GM18858 (cell line): ENCODE data around the gene PRSS2.
"Not testable (repeated sequence)": the region's sequence is repeated elsewhere in the genome, so short reads cannot be mapped to it uniquely, and the experiment has no call there.

Source experiments
- ATAC-seq: cut with Tn5 transposase; IDR thresholded peaks from one replicate; pipeline ENCODE4 v1.9.1; 2021; ENCODE audit not compliant: unreplicated experiment

Gene PRSS2

GRCh38 chr7:142770661-142771352 lies at the start of gene PRSS2:
TSS of gene PRSS2 (plus strand) at chr7:142770970. CDS start at chr7:142770983, 13 bp downstream.
- ATAC-seq, result peak; percentile 18

DNA sequence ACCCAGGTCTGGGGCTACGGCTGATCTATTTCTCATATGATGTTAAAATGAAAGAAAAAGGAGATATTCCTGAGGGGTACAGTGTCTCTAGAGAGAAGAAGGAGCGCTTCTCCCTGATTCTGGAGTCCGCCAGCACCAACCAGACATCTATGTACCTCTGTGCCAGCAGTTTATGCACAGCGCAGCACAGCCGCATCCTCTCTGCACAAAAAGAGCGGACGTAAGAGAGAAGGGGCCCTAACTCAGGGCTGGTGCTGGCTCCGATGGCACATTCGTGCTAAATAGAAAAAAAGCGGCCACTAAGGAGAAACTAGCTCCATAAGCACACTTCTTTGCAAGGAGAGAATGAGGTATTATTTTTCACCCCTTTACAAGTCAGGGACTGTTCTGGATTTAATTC lies 49.8 kb upstream of the PRSS2 start:
- ATAC-seq, result no peak

GRCh38 chr7:142722248-142722794 lies 48.4 kb upstream of the PRSS2 start:
- ATAC-seq, result no peak

DNA sequence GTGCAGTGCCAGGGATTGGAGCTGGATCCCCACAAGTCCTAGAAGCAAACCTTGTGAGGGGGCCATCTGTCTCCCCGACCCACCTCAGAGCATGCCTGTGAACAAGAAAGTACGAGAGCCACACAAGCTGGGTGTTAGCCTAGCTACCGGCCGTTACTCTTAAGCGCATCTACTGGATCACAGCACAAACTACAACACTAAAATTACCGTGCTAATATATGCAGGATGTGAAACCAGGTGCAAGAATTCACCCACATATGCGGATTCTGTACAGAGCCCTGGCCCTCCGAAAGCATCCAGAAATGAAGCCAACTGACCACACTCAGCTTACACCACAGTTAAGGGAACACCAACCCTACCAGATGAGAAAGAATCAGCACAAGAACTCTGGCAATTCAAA lies 37.5 kb upstream of the PRSS2 start:
- no peak for ATAC-seq

DNA sequence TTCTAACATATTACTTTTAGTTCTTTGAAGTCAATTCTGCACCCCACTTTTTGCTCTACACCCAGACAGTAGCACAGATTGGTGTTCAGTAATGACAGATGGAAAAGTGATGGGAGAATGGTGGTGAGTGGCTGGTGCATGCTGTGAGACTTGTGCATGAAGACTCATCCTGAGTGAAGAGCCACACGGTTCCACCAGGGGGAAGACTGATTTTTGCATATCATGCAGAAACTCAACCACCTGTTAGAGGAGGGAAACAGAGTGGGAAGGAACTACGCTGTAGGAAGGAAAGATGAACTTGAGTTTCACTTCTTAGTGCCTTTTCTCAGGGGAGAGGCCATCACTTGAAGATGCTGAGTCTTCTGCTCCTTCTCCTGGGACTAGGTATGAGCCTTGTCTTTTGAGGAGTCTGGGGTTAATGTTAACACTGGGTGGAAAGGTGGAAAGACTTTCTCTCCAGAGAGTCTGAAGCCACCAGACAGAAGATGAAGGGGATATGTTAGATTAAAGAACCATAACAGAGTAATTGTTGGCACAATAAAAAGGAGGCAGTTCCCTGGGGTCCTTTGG lies 30.8 kb upstream of the PRSS2 start:
- ATAC-seq, result peak; percentile 94

GRCh38 chr7:142740786-142741185 lies 30.0 kb upstream of the PRSS2 start:
- no peak for ATAC-seq

GRCh38 chr7:142741932-142742331 lies 28.8 kb upstream of the PRSS2 start:
- not testable (repeated sequence) for ATAC-seq

GRCh38 chr7:142745091-142745635 lies 25.6 kb upstream of the PRSS2 start:
- no peak for ATAC-seq

DNA sequence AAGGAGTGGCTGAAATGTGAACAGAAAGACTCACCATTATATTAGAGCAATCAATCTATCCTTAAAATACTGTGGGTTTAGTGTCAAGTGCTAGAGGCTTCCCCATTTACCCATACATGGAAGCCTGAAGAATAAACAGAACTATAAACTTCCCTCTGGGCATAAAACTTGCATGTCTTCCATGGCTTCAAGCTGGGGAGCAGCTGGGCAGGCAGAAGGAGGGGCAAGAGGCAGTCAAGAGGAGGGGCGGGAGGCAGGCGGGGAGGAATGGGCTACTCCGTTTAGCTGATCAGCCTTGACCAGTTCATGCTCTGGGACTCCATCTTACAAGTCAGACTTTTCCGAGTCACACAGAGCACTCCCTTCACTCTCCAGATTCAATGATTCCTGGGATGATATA lies 25.0 kb upstream of the PRSS2 start:
- ATAC-seq, result no peak

DNA sequence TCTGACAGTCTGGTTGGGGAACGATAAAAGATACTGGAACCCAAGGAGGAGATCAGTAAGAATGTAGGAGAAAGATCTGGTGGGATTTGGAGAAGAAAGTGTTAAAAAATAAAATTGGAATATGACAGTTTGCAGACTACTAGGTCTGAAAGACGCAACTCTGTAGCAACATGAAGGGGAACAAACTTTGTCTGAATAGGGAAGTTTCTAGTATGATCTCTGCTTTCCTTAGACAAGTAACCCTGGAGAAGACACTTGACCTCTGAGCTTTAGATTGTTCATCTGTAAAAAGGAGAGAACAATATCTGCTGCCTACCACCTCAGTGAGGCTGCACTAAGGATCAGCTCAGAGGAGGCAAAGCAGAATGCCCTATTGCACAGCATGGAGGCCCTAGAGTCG lies 24.5 kb upstream of the PRSS2 start:
- no peak for ATAC-seq

GRCh38 chr7:142748410-142748809 lies 22.4 kb upstream of the PRSS2 start:
- ATAC-seq, result not testable (repeated sequence)

DNA sequence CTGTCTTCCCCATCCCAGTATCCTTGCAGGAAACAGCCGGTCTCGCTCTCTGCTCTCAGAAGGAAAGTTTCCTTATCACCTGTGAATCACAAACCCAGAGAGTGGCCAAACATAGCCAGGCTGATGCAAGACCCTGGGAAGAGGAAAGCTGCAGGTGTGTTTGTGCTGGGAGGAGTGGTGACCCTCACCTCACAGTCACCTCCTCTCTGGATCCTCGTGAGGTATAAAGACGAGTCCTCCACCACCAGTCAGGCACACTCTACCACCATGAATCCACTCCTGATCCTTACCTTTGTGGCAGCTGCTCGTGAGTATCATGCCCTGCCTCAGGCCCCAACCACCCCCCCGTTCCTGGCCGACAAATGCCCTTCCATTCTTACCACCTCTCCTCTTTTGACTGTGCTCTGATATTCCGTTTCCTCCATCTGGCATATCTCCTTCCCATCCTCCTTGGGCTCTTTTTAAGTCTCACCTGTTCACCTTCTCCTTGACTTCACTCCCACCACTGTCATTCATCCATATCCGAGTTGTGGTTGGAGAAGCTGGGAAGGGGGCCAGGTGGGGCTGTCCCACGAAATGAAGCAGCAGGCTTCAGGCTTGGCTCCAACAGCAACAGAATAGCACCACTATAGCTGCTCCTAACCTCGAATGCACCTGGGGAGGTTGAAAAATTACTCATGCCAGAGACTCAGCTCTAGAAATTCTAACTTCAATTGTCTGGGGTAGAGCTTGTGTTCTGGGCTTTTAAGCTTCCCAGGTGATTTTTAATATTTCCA lies 21.4 kb upstream of the PRSS2 start, which contains the start of gene PRSS1:
PRSS1 (plus strand) TSS at position 255 of the 776 bp plus-strand sequence; CDS start at position 268, 13 bp downstream.
- ATAC-seq, result no peak

DNA sequence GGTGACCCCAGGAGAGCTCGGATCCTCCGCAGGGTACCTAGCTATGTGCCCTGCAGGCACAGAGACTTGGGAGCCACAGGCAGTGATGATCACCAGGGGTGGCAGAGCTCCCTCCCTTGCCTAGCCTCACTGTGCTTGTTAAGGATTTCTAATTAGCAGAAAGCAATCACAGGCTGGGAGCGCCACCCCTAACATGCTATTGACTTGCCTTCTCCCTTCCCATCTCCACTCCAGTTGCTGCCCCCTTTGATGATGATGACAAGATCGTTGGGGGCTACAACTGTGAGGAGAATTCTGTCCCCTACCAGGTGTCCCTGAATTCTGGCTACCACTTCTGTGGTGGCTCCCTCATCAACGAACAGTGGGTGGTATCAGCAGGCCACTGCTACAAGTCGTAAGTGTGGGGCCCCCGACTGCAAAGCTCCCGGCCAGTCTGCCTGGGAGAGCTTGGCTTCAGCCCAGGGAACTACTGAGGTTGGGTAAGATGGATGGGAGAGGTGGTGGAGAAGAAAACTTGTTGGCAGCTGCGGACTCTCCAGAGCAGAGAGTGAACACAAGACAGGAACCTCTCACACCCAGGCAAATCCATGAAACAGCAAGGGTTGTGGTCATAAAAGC lies 20.3 kb upstream of the PRSS2 start:
- no peak for ATAC-seq

- ATAC-seq, result not testable (repeated sequence)
Observed at GRCh38 chr7:142751526-142752175, 19.1 kb upstream of the PRSS2 start.

- no peak for ATAC-seq
Observed at GRCh38 chr7:142752376-142753225, 18.2 kb upstream of the PRSS2 start.

DNA sequence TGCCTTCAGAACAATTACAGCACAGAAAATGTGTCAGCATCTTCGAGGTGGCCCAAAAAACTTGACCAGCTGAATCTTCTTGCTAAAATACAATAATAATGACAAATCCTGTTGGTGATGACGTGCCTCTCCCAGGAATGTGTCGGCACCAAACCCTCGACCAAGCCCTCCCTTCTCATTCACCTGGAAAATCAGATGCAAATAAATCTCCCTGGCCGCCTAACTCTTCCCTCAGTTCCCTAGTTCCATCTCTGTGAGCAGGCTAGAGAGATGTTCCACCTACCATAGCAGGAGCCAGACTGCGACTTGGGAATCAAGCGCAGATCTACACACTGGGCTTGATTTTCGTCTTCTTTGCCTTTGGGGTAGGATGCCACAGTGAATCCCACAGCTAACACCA lies 17.4 kb upstream of the PRSS2 start:
- ATAC-seq, result no peak

DNA sequence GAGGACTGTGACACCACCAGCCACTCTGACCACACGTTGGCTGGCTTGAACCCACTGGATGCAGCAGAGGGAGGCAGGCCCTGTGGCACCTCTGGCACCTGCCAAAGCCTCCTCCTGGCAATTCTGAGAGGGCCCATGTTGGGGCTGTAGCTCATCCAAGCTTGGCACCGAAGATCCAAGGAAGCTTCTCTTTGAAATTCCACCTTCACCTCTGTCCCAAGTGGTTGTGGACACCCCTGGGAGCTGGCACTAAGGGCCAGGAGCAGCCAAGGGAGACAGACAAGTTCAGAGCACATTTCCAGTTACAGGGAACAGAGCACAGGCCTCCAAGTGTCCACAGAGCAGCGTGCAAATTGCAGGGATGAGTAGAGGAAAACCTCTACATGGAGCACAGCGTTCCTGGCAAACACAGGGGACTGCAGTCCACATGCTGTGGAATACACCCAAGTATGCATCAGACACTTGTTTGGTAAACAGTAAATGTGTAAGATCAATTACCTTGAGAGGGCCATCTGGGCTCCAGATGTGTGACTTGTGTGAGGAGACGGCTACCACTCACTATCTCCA lies 16.8 kb upstream of the PRSS2 start:
- not testable (repeated sequence) for ATAC-seq

DNA sequence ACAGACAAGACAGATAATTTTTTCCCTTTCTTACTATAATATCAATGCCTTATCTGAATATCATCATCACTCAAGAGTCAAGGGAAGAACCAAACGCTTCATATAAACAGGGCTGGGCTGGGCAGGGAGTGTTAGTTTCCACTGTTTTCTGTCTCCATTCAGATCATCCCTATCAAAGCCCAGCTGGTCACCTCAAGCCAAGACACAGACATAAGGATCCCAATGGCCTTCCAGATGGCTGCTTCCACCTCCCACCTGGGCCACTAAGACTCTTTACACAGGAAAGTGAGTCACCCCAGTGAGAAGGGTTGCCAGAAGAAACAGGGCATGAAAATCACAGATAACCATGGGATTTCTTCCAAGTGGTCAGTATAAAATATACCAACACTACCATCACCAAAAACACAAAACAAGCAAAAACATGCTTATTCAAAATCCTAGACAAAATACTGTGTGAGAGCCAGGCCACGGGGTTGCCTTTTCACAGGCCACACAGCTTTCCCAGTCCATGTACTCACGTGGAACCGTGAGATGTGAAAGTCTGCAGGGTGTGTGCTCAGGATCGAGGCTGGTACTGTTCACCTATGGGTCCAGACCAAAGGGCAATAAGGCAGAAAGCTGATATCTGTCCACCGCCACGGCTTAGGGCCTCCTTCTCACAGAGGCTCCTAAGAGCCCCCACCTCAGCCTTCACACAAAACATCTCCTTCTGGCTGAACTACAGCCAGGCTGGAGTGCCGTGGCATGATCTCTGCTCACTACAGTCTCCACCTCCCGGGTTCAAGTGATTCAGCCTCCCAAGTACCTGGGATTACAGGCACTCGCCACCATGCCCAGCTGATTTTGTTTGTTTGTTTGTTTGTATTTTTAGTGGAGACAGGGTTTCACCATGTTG lies 15.8 kb upstream of the PRSS2 start:
- ATAC-seq, result no peak
